WERI-Rb-1 (cell line): ENCODE data around the gene KRTDAP.

Source experiments
- DNase-seq: peaks from one replicate; pipeline ENCODE4 v3.0.0-alpha.2; 2020
- H3K27ac ChIP-seq: fragments of 250-450 bp; sonication (Bioruptor Pico); 2 replicates; pipeline ENCODE4 v1.5.1; 2020; ENCODE audit warnings: mild to moderate bottlenecking, moderate library complexity
- H3K27me3 ChIP-seq: fragments of 250-450 bp; sonication (Bioruptor Pico); 2 replicates; pipeline ENCODE4 v1.5.1; 2021; ENCODE audit warnings: mild to moderate bottlenecking, low read depth, moderate library complexity; ENCODE audit not compliant: insufficient read depth, severe bottlenecking
- H3K36me3 ChIP-seq: fragments of 250-450 bp; sonication (Bioruptor Pico); 2 replicates; pipeline ENCODE4 v1.5.1; 2020; ENCODE audit warnings: mild to moderate bottlenecking, moderate library complexity
- H3K4me3 ChIP-seq: 2 replicates; pipeline ENCODE4 v1.5.1; 2011; ENCODE audit warnings: low read depth, mild to moderate bottlenecking, control low read depth, low read length
- H3K9me3 ChIP-seq: fragments of 250-450 bp; sonication (Bioruptor Pico); 2 replicates; pipeline ENCODE4 v1.5.1; 2021; ENCODE audit warnings: mild to moderate bottlenecking, moderate library complexity; ENCODE audit not compliant: severe bottlenecking
- CTCF ChIP-seq: IDR thresholded peaks from 2 replicates; pipeline ENCODE4 v1.5.1; 2011; ENCODE audit warnings: low read depth, mild to moderate bottlenecking, control low read depth, inconsistent platforms, low read length

The KRTDAP gene

GRCh38 chr19:35517342-35517741 lies 27.1 kb upstream of the KRTDAP start:
- no peak for DNase-seq
- Histone ChIP-seq H3K9me3 (no peaks in the 10 kb centered on the region), H3K36me3 (no peaks in the 10 kb centered on the region), H3K27ac (no peak overlapping the region), H3K27me3 (no peaks in the 10 kb centered on the region), H3K4me3 (no peak overlapping the region)
- no peak for TF ChIP-seq CTCF

GRCh38 chr19:35516310-35516709 lies 26.0 kb upstream of the KRTDAP start:
- DNase-seq: no peak
- Histone ChIP-seq H3K36me3 (no peaks in the 10 kb centered on the region), H3K27ac (no peak overlapping the region), H3K9me3 (no peaks in the 10 kb centered on the region), H3K27me3 (no peaks in the 10 kb centered on the region), H3K4me3 (no peak overlapping the region)
- no peak for TF ChIP-seq CTCF

GRCh38 chr19:35514282-35514809 lies 24.1 kb upstream of the KRTDAP start:
- Histone ChIP-seq H3K27me3 (peaks cover 10% of the 10 kb centered on the region), H3K27ac (no peak overlapping the region), H3K9me3 (no peaks in the 10 kb centered on the region), H3K36me3 (no peaks in the 10 kb centered on the region), H3K4me3 (no peak overlapping the region)
- DNase-seq: no peak
- no peak for TF ChIP-seq CTCF

GRCh38 chr19:35513628-35514281 lies 23.5 kb upstream of the KRTDAP start, which contains the start of gene DMKN:
DMKN (minus strand) TSS chr19:35513649; CDS start chr19:35513475, 174 bp downstream.
- H3K4me3 ChIP-seq: no peak within 1 kb of the TSS
- no peaks in the 10 kb centered on the region for H3K9me3 ChIP-seq
- H3K36me3 ChIP-seq: no peaks in the 10 kb centered on the region
- DNase-seq: no peak
- H3K27ac ChIP-seq: no peak within 1 kb of the TSS
- H3K27me3 ChIP-seq: peaks cover 10% of the 10 kb centered on the region
- TF ChIP-seq CTCF: peak; percentile 41; the same call in 1 of the 2 replicates

GRCh38 chr19:35512831-35513627 lies 22.8 kb upstream of the KRTDAP start:
- H3K27ac ChIP-seq: no peak overlapping the region
- TF ChIP-seq CTCF: no peak
- no peak overlapping the region for H3K4me3 ChIP-seq
- no peak for DNase-seq
- H3K27me3 ChIP-seq: peaks cover 10% of the 10 kb centered on the region
- no peaks in the 10 kb centered on the region for H3K9me3 ChIP-seq
- no peaks in the 10 kb centered on the region for H3K36me3 ChIP-seq
